ENCODE data around the gene RSPRY1.
A peak's percentile ranks its signal among the peaks of the same experiment; 100 is the strongest.

Gene RSPRY1

DNA sequence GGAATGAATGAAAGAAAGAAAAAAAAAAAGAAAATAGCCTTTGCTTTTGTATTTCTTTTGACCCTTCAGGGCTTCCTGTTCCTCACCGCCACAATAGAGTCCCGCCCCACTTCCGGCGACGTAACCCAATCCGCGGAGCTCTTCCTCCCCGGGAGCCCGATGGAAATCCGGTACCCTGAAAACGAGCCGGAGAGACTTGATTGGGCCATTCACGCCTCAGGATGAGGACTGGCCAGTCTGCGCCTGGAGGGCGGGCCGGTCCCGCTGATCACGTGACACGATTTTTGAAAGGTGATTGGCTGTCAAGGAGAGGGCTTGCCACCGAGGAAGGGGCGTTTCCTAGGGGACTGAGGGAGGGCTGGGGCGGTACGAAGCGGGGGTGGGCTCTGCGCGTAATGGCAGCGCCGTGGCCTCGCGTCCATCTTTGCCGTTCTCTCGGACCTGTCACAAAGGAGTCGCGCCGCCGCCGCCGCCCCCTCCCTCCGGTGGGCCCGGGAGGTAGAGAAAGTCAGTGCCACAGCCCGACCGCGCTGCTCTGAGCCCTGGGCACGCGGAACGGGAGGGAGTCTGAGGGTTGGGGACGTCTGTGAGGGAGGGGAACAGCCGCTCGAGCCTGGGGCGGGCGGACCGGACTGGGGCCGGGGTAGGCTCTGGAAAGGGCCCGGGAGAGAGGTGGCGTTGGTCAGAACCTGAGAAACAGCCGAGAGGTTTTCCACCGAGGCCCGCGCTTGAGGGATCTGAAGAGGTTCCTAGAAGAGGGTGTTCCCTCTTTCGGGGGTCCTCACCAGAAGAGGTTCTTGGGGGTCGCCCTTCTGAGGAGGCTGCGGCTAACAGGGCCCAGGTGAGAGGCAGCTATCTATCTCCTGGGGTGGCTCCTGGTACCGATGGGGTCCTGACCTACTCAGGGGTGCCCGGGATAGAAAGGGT, at the start of gene RSPRY1, which contains the start of gene PSME3IP1:
RSPRY1 (plus strand) TSS at position 385 of the 927 bp plus-strand sequence. CDS start 18,330 bp downstream, outside the sequence.
PSME3IP1 (minus strand) TSS at position 95 of the 927 bp plus-strand sequence. CDS start 12,185 bp downstream, outside the sequence.
- peak; percentile 94 for ATAC-seq

DNA sequence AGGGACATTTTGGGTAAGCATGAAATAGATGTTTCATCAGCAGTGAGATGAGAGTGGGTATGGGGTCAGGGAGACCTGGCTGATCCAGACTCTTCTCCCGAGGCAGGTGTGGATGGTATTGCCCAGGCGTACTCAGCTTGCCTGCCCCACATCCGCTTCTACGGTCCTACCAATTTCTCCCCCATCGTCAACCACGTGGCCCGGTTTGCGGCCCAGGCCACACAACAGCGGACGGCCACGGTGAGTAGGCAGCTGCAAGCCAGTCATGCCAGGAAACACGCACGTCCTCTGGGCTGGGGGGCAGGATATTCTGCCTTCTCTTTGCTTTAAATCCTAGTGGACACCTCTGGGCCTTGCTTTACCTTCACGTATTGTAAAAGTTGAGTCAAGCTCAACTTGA, 49.1 kb upstream of the RSPRY1 start:
- DNase-seq (no peak), ATAC-seq (no peak)
- H3K4me3 Mint-ChIP-seq, result no peak overlapping the region
- H3K27ac Mint-ChIP-seq, result no peak overlapping the region
- no peaks in the 10 kb centered on the region for H3K9me3 Mint-ChIP-seq
- H3K4me1 Mint-ChIP-seq, result peaks cover 66% of the 10 kb centered on the region
- H3K27me3 Mint-ChIP-seq, result no peaks in the 10 kb centered on the region

More for the DNA sequence above, at the start of gene RSPRY1, which contains the start of gene PSME3IP1:
- H3K9me3 Mint-ChIP-seq, result no peaks in the 10 kb centered on the region
- peak within 1 kb of the TSS; percentile 99 for H3K27ac Mint-ChIP-seq
- H3K27me3 Mint-ChIP-seq, result no peaks in the 10 kb centered on the region
- H3K4me3 Mint-ChIP-seq, result peak within 1 kb of the TSS; percentile 98
- peak; percentile 99 to 100 for DNase-seq
- H3K4me1 Mint-ChIP-seq, result peaks cover 50% of the 10 kb centered on the region

DNA sequence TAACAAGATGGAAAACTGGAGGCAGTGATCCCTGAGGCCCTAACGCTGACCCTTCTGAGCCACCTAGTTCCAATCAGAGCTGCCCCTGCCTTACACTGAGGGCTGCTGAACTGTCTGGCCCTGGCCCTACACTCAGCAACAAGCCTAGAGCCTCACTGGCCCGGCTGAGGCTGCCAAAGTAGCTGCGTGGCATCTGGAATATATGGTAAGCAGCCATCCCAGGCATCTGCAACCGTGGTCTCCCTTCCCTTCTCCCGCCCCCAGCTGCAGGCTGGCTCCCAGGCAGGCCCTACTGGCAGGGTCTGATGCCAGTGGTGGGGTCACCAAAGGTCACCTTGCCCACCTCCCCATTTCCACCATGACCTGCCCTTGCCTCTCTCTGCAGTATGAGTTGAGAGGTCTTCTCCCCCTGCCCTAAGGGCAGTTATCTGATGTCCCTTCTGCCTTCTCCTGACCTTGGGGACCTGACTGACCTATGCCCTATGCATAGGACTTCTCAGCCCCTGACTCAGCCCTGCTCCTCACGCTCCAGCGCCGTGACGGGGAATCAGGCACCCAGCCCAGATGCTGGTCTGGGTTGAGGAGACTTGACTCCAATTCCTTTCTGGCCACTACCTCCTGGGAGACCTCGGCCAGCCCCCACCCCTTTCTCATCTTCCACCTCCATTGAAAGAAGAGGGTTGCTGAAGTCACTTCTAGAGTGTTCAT, 48.4 kb upstream of the RSPRY1 start:
- DNase-seq (no peak), ATAC-seq (no peak)
- Mint-ChIP-seq H3K27me3 (no peaks in the 10 kb centered on the region), H3K27ac (no peak overlapping the region), H3K9me3 (no peaks in the 10 kb centered on the region), H3K4me3 (no peak overlapping the region), H3K4me1 (peaks cover 66% of the 10 kb centered on the region)

DNA sequence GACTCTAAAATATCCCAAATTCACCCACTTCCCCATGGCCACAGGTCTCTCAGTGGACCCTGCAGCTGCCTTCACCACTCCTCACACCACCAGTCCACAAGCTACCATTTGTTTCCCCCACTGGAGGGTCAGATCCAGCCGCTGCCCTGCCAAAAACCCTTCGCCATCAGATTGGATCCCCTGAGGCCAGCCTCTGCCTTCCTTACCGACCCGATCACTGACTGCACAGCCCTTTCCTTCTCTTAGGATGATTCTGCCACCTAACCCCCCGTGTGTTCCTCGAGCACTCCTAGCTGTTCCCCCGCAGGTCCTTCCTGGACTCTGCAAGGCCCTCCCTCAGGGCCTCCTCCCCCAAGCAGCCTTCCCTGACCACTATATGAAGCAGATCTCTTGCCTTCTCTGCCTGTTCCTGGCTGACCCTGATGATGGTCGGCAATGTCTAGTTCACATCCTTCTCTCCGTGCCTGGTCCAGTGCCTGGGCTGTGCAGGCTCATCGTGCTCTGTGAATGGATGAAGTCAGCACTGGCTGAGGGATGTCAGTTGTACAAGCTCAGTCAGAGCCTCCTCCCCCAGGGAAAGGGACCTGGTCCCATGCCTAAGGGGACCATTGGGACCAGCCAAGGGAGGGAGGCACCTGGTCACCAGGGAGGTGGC, 47.7 kb upstream of the RSPRY1 start:
- Mint-ChIP-seq H3K4me1 (peaks cover 66% of the 10 kb centered on the region), H3K4me3 (no peak overlapping the region), H3K27ac (peak overlapping the region in 1 of 2 donors; percentile 14), H3K27me3 (no peaks in the 10 kb centered on the region), H3K9me3 (no peaks in the 10 kb centered on the region)
- ATAC-seq, result no peak
- DNase-seq, result no peak

DNA sequence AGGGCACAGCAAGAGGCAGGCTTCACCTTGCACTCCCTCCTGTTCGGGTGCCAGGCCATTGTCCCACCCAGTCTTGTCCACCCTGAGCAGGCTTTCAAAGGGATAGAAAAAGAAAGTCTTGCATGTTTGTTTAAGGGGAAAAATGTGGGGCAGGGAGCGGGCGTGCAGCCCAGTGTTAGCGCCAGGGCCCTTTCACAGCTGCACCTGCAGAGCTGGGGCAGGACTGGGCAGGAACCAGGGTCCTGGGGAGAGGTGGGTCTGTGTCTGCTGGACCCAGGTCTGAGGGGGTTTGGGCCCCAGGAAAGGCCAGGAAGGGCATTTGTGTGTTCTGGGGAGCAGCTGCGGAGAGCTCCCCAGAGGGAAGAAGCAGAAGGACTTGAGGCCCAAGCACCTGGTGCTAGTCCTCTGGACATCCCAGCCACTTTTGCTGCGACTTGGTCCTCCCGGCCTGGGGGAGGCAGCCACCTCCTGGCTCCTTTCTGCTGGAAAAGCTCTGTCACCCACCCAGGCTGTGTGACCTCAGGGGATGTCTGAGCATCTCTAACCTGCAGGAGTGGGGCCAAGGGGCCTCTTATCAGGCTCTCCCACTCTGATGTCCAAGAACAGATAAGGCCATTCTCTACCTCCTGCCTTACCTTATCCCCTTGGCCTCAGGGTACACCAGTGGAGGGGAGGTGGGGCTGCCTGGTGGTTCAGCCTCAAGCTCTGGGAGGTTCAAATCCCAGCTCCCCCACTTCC, 45.0 kb upstream of the RSPRY1 start:
- no peaks in the 10 kb centered on the region for H3K27me3 Mint-ChIP-seq
- H3K27ac Mint-ChIP-seq, result no peak overlapping the region
- no peak overlapping the region for H3K4me3 Mint-ChIP-seq
- DNase-seq, result no peak
- no peaks in the 10 kb centered on the region for H3K9me3 Mint-ChIP-seq
- peak; percentile 22 for ATAC-seq
- peaks cover 59% of the 10 kb centered on the region for H3K4me1 Mint-ChIP-seq

DNA sequence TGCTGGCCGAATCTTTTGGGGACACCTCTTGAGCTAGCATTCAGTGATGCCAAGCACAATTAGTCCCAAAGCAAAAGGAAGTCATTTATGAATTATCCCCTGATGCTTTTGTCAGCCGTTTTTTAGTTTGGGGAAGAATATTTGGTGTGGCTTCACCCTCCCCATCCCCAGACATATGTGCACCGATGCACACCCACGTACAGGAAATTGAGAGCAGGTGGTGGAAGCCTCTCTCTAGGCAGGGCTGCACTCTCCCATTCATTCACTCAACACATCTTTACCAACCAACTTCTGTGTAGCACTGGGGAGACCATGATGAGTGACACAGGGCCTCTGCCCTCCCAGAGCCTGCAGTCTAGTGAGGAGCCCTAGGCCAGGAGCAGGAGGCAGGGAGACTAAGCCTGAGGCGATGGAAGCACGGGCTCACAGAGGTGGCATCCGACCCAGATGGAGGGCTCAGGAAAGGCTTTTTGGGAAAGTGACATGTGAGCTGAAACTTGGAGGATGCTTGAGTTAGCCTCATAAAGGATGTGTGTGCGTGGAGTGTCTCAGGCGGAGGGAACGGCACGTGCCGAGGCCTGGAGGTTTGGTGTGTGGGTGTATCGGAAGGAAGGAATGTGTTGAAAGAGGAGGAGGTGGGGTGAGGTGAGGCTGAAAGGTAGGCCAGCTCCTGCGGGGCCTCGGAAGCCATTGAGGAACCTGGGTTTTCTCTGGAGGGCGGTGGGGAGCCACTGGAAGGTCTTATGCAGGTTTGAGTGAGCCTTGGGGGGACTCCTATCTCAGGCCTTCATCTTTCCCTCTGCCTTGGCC, 44.1 kb upstream of the RSPRY1 start:
- peak; percentile 69 for ATAC-seq
- H3K9me3 Mint-ChIP-seq, result no peaks in the 10 kb centered on the region
- H3K4me3 Mint-ChIP-seq, result peak overlapping the region; percentile 68 to 79
- H3K4me1 Mint-ChIP-seq, result peaks cover 63% of the 10 kb centered on the region
- H3K27ac Mint-ChIP-seq, result peak overlapping the region; percentile 82 to 93
- no peaks in the 10 kb centered on the region for H3K27me3 Mint-ChIP-seq
- DNase-seq, result no peak

DNA sequence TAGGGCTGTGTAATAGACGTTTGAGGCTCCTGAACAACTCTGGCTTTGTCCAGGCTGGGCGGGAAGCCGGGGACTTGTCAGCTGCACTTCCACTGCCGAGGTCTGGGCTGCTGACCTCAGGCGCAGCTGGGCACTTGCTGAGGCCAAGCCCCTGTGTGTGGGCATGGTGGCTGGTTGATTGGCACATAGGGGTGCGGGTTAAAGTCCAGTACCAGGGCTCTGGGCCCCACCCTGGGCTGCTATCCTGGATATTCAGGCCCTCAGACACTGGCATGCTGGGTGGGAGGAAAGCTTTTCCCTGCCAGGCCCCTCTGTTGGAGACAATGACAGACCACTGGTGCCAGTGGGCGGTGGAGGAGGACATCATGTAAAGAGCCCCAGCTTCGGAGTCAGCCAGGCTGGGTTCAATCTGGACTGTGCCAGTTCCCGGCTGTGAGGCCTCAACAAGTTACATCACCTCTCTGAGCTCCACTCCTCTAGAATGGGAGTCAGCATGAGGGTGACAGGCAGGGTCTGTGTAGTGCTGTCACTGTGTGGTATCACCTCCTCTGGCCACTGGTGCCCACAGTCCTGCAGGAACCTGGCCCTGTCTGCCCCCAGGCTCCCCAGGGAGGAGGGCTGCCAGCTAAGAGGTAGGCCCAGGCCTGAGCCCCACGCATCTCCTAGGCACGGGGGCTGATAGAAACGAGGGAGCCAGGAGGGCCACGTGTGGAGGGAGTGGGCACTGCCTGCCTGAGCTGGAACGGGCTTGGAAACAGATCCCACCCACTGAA, 42.8 kb upstream of the RSPRY1 start:
- H3K9me3 Mint-ChIP-seq, result no peaks in the 10 kb centered on the region
- ATAC-seq (no peak), DNase-seq (no peak)
- peak overlapping the region in 1 of 2 donors; percentile 64 for H3K27ac Mint-ChIP-seq
- H3K4me3 Mint-ChIP-seq, result no peak overlapping the region
- H3K27me3 Mint-ChIP-seq, result no peaks in the 10 kb centered on the region
- H3K4me1 Mint-ChIP-seq, result peaks cover 73% of the 10 kb centered on the region

DNA sequence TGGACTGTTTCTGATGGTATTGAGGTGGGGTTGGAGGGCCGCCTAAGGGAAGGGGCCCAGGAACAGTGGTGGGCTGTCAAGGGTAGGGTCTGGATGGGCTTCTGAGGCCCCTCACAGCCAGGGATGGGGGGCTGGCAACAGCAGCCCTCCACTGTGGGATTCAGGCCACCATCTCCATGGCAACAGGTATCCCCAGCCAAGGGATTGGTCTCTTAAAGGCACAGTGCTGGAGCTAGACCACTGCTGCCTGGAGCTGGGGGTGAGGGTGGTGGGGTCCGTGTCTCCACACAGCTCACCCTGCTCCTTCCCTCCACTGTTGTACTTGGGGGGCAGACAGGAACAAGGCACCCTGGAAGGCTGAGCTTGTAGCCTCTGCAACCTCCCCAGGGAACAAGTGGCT, 42.1 kb upstream of the RSPRY1 start:
- Mint-ChIP-seq H3K9me3 (no peaks in the 10 kb centered on the region), H3K27me3 (no peaks in the 10 kb centered on the region), H3K4me3 (no peak overlapping the region), H3K4me1 (peaks cover 78% of the 10 kb centered on the region), H3K27ac (peak overlapping the region in 1 of 2 donors; percentile 64)
- ATAC-seq, result no peak
- DNase-seq, result no peak

DNA sequence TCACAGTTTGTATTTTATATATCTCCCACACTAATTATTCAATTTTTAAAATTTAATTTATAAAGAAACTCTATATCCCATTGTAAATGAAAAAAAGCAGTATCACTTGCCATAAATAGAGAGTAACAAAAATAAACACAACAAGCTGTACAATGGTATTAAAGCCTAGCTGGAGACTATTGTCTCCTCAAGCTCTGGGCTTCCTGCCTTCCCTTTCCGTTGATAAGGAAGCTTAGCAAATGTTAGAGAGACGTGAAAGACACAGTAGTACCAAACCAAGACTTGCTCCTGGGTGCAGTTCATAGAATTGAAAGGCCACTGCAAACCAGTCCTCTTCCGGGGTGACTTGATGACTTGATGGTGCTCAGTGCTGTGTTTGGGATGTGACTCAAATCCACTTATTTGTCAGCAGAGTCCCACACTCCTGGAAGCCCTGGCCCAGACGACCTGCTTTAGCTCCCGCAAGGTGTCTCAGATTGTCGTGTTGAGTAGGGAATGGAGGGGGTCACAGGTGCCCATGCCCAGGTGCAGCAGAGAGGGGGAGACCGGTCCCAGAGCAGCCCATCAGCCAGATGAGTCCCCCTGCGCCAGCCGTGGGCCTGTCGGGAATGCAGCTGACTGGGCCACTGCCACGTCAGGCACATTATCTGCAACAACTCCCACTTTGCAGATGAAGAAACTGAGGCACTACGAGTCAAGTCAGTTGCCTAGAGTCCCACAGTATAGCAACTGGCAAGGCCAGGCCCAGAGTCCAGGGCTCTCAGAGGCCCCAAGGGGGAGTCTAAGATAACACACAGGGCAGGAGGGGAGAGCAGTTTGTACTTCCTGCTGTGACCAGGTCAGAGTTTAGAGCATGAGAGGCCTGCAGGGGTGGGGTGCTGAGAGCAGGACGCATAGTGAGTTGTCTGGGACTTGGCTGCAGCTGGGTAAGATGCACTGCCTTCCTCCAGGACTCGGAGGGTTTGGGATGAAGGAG, 40.8 kb upstream of the RSPRY1 start:
- H3K9me3 Mint-ChIP-seq, result no peaks in the 10 kb centered on the region
- no peaks in the 10 kb centered on the region for H3K27me3 Mint-ChIP-seq
- no peak overlapping the region for H3K4me3 Mint-ChIP-seq
- H3K4me1 Mint-ChIP-seq, result peaks cover 71% of the 10 kb centered on the region
- no peak overlapping the region for H3K27ac Mint-ChIP-seq
- ATAC-seq, result no peak
- DNase-seq, result no peak

DNA sequence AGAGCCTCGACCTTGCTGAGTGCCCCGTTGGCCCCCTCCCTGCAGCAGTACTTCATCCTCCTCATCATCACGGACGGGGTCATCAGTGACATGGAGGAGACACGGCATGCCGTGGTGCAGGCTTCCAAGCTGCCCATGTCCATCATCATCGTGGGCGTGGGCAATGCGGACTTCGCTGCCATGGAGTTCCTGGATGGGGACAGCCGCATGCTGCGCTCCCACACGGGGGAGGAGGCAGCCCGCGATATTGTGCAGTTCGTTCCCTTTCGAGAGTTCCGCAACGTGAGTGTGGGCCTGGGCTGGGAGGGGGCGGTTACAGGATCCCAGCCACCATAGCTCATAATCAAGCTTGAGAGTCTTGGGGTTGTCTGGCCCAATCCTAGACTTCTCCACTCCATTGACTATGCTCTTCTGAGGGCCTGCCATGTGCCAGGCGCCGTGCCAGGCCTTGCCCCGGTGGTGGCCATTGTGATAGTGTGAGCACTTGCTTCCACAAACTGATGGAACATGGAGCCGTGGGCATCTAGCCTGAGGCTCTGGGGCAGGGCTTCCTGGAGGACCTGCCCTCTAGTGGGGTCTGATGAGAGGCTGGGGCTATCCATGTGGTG, 40.0 kb upstream of the RSPRY1 start:
- no peak for DNase-seq
- Mint-ChIP-seq H3K4me3 (no peak overlapping the region), H3K27me3 (no peaks in the 10 kb centered on the region), H3K27ac (no peak overlapping the region), H3K9me3 (no peaks in the 10 kb centered on the region), H3K4me1 (peaks cover 65% of the 10 kb centered on the region)
- ATAC-seq, result no peak

DNA sequence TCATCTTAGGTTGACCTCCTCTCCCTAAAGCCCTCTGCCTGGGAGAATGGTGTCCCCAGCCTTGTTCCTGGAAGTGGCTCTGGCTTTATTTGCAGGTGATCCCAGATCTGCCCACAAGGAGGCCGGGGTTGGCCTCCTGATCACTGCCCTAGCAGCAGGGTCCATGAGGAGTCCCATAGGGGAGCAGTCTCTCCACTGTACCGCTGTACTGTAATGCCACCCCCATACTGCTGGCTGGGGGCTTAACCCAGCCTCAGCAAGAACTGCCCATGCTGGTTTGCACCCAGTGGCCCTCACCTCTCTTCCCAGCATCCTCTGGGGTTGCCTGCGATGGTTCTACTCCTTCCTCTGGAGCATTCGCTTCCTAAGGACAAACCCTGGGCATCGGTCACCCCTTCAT, 39.4 kb upstream of the RSPRY1 start:
- Mint-ChIP-seq H3K27ac (no peak overlapping the region), H3K9me3 (no peaks in the 10 kb centered on the region), H3K27me3 (no peaks in the 10 kb centered on the region), H3K4me1 (peaks cover 65% of the 10 kb centered on the region), H3K4me3 (no peak overlapping the region)
- DNase-seq, result no peak
- peak; percentile 41 for ATAC-seq

DNA sequence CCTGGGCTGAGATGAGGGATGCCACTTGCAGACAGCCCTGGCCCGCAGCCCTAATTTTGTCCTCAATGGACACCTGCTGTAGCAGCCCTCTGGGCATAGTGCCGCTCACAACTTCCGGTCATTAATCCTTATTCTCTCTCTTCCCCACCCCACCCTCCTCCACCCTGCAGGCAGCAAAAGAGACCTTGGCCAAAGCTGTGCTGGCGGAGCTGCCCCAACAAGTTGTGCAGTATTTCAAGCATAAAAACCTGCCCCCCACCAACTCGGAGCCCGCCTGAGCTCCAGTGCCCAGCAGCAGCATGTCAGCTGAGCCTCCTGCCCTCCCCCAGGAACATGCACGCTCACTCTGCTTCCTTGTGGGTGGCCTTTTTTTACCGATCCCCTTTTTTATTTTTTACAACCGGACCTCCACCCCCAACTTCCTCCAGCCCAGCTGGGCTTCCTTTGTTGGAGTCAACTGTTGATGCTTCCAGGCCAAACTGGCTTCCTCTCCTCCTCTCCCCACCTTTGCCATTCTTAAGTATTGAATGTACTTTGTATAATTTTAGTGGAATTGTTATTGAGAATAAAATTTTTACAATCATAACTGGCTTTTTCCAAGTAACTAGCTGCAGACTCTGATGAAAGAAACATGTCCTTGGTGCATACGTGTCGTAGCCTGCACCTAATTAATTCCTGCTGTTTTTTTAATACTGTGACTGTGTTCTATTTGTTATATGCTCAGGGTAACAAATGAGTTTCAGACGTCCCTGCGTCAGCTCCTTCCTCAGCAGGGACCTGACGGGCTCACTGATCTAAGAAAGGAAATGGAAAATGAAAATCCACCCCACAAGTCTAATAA, 38.5 kb upstream of the RSPRY1 start:
- no peaks in the 10 kb centered on the region for H3K9me3 Mint-ChIP-seq
- DNase-seq (no peak), ATAC-seq (no peak)
- no peak overlapping the region for H3K4me3 Mint-ChIP-seq
- peaks cover 65% of the 10 kb centered on the region for H3K4me1 Mint-ChIP-seq
- H3K27ac Mint-ChIP-seq, result peak overlapping the region; percentile 79 to 81
- no peaks in the 10 kb centered on the region for H3K27me3 Mint-ChIP-seq
